Measurements from ENCODE around the gene ACTL6B.
"Not testable (repeated sequence)": the region's sequence is repeated elsewhere in the genome, so short reads cannot be mapped to it uniquely, and the experiment has no call there.

ACTL6B gene

DNA sequence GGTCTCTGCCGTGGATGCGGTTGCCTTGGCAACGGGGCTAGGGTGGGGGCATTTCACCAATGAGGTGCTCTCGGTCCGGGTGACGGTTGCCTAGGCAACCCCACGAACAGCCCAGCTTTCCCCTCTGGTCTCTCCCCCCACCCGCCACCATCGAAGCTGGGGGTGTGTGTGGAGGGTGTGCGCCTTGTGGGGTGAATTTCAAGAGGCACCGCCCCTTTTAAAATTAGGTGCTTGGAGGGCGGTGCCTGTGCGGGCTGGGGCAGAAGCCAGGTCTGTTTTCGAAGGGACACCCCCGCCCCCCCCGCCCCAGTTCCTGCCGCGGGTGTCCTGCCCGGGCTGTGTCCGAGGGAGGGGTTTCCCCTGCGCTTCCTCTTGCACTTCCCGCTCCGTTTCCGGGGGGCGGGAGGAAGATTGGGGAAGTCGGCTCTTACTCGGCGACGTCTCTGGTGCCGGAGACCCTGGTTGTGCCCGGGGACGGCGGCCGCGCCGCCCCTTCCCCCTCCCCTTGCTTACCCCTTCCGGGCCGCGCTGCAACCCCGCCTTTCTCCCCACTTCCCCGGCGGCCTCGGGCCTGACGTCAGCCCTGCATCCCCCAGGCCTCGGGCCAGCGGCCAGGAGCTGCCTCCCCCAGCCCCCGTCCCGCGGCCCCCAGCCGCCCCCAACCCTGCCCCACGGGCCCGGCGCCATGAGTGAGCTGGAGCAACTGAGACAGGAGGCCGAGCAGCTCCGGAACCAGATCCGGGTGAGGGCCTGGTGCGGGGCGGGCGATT, 19.5 kb upstream of the ACTL6B start:
- Histone ChIP-seq H3K27ac (ENCODE audit: low read length) (peak overlapping the region; percentile 8), H3K4me3 (ENCODE audit: low read depth in 1 of 2, low read length in 2 of 2) (peak overlapping the region; percentile 53 to 98), H3K4me1 (ENCODE audit: control insufficient read depth in 1 of 2, insufficient read depth in 2 of 2, low read length in 2 of 2) (peaks cover 0 to 17% of the 10 kb centered on the region in 2 donors)

DNA sequence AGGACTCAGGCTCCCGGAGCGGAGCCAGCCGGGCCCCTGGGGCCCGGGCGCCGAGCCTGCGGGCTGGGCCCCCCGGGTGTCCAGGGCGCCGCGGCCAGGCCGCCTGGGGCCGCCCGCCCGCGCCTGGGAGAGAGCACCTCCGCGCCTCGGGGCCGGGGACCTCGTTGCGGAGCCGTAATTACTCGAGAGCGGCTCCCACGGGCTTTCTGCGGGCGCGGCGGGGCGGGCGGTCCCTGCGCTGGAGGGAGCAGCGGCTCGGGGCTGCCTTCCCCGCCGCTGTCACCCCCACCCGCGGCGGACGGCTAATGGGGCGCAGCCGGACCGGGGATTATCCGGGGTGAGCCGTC, 18.8 kb upstream of the ACTL6B start:
- Histone ChIP-seq H3K36me3 (ENCODE audit: control insufficient read depth in 1 of 2, insufficient read depth in 2 of 2, low read length in 2 of 2) (peaks cover 22 to 33% of the 10 kb centered on the region in 2 donors), H3K27me3 (ENCODE audit: low read depth, low read length) (no peaks in the 10 kb centered on the region), H3K9me3 (ENCODE audit: control insufficient read depth in 1 of 2, low read length in 2 of 2) (no peaks in the 10 kb centered on the region), H3K27ac (ENCODE audit: low read length) (no peak overlapping the region), H3K4me1 (ENCODE audit: control insufficient read depth in 1 of 2, insufficient read depth in 2 of 2, low read length in 2 of 2) (peaks cover 0 to 16% of the 10 kb centered on the region in 2 donors), H3K4me3 (ENCODE audit: low read depth in 1 of 2, low read length in 2 of 2) (peak overlapping the region; percentile 73 to 98)

More for the DNA sequence above, 19.5 kb upstream of the ACTL6B start:
- no peaks in the 10 kb centered on the region for H3K9me3 ChIP-seq (ENCODE audit: control insufficient read depth in 1 of 2, low read length in 2 of 2)
- no peaks in the 10 kb centered on the region for H3K27me3 ChIP-seq (ENCODE audit: low read depth, low read length)
- peaks cover 22 to 33% of the 10 kb centered on the region in 2 donors for H3K36me3 ChIP-seq (ENCODE audit: control insufficient read depth in 1 of 2, insufficient read depth in 2 of 2, low read length in 2 of 2)

DNA sequence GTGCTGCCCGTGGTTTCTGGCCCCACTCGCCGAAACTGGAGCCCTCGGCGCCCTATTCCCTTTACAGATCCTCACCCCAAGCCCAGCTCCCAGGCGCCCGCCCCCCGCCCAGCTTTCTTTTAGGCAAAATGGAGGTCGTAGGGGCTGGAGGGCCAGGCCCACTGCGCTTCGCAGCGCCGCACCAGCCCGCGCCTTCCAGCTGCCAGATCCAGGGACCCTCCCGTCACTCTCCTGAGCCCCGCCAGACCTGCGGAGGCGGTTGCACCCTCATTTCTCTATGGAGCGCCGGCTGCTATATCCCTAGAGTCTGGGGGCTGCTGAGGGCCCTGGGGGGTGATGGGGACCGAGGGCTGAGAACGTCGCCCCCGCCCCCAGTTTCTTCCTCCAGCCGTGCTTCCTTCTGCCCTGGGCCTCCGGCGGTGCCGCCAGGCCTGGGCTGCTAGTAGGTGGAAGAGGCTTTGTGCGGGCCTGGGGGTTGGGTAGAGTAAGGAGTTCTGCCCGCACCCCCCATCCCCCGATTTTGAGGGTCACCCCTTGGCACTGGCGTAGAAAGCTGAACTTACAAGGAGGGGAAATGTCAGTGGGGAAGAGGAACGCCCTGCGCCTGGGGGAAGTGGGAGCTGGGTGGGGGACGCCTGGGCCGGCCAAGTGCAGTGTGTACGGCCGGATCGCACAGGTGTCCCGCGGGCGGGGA, 18.3 kb upstream of the ACTL6B start:
- peaks cover 20 to 29% of the 10 kb centered on the region in 2 donors for H3K36me3 ChIP-seq (ENCODE audit: control insufficient read depth in 1 of 2, insufficient read depth in 2 of 2, low read length in 2 of 2)
- H3K9me3 ChIP-seq (ENCODE audit: control insufficient read depth in 1 of 2, low read length in 2 of 2), result no peaks in the 10 kb centered on the region
- H3K27ac ChIP-seq (ENCODE audit: low read length), result peak overlapping the region; percentile 85
- peaks cover 0 to 11% of the 10 kb centered on the region in 2 donors for H3K4me1 ChIP-seq (ENCODE audit: control insufficient read depth in 1 of 2, insufficient read depth in 2 of 2, low read length in 2 of 2)
- no peaks in the 10 kb centered on the region for H3K27me3 ChIP-seq (ENCODE audit: low read depth, low read length)
- peak overlapping the region; percentile 73 to 98 for H3K4me3 ChIP-seq (ENCODE audit: low read depth in 1 of 2, low read length in 2 of 2)

DNA sequence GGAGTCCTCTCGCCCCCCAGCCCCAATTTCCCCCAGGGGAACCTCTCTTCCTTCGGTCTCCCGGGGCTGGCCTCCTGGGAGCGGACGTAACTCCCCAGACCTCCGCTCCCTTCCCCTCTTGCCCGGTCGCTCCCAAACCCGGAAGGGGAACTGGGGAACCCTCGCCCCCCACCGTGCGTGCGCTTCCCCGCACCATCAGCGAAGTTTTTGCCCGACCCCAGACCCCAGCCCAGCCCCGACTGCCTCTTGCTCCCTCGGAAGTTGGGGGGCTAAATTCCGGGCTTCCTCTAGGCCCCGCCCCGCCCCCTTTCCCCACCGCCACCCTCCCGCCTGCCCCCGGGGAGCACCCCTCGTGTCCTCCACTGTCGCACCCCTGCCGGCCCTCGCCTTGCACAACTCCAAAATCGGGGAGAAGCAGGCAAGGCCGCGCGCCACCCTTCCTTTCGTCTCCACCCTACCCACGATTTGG, 17.7 kb upstream of the ACTL6B start:
- Histone ChIP-seq H3K4me1 (ENCODE audit: control insufficient read depth in 1 of 2, insufficient read depth in 2 of 2, low read length in 2 of 2) (peaks cover 0 to 8% of the 10 kb centered on the region in 2 donors), H3K9me3 (ENCODE audit: control insufficient read depth in 1 of 2, low read length in 2 of 2) (no peaks in the 10 kb centered on the region), H3K4me3 (ENCODE audit: low read depth in 1 of 2, low read length in 2 of 2) (peak overlapping the region; percentile 73 to 98), H3K27me3 (ENCODE audit: low read depth, low read length) (no peaks in the 10 kb centered on the region), H3K27ac (ENCODE audit: low read length) (peak overlapping the region; percentile 85), H3K36me3 (ENCODE audit: control insufficient read depth in 1 of 2, insufficient read depth in 2 of 2, low read length in 2 of 2) (peaks cover 16 to 23% of the 10 kb centered on the region in 2 donors)

DNA sequence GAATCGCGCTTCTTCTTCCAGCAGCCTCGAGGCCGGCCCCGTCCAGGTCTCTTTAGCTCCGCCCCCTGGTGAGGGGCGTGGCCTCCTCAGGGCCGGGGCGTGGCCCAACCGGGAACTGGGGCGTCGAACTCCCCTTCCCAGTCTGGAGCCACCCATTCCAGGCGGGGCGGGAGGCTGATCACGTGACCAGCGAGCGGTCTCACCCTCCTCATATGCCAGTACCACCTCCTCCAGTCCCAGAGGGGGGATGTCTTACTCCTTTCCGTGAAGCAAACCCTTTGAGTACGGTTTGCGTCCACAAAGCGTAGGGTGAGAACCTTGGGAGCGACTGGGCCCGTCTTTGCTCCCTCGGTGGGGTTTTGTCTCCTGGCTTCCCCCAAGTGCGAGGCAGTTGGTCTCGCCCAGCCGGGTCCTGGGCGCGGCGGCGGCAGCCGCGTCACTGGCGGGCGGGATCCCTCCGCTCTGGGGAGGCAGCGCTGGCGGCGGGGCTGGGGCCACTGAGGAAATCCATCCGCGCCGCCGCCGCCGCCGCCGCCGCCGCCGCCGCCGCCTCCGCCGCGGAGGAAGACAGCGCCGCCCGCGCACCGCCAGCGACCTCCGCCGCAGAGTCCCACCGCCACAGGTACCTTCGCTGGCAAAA, 17.2 kb upstream of the ACTL6B start, which contains the start of gene GNB2:
GNB2 (plus strand) TSS at position 439 of the 640 bp plus-strand sequence. CDS start 2,526 bp downstream, outside the sequence.
- peak within 1 kb of the TSS; percentile 73 to 98 for H3K4me3 ChIP-seq (ENCODE audit: low read depth in 1 of 2, low read length in 2 of 2)
- H3K36me3 ChIP-seq (ENCODE audit: control insufficient read depth in 1 of 2, insufficient read depth in 2 of 2, low read length in 2 of 2), result peaks cover 16 to 18% of the 10 kb centered on the region in 2 donors
- H3K27me3 ChIP-seq (ENCODE audit: low read depth, low read length), result no peaks in the 10 kb centered on the region
- peaks cover 0 to 8% of the 10 kb centered on the region in 2 donors for H3K4me1 ChIP-seq (ENCODE audit: control insufficient read depth in 1 of 2, insufficient read depth in 2 of 2, low read length in 2 of 2)
- peak within 1 kb of the TSS; percentile 93 for H3K27ac ChIP-seq (ENCODE audit: low read length)
- no peaks in the 10 kb centered on the region for H3K9me3 ChIP-seq (ENCODE audit: control insufficient read depth in 1 of 2, low read length in 2 of 2)

DNA sequence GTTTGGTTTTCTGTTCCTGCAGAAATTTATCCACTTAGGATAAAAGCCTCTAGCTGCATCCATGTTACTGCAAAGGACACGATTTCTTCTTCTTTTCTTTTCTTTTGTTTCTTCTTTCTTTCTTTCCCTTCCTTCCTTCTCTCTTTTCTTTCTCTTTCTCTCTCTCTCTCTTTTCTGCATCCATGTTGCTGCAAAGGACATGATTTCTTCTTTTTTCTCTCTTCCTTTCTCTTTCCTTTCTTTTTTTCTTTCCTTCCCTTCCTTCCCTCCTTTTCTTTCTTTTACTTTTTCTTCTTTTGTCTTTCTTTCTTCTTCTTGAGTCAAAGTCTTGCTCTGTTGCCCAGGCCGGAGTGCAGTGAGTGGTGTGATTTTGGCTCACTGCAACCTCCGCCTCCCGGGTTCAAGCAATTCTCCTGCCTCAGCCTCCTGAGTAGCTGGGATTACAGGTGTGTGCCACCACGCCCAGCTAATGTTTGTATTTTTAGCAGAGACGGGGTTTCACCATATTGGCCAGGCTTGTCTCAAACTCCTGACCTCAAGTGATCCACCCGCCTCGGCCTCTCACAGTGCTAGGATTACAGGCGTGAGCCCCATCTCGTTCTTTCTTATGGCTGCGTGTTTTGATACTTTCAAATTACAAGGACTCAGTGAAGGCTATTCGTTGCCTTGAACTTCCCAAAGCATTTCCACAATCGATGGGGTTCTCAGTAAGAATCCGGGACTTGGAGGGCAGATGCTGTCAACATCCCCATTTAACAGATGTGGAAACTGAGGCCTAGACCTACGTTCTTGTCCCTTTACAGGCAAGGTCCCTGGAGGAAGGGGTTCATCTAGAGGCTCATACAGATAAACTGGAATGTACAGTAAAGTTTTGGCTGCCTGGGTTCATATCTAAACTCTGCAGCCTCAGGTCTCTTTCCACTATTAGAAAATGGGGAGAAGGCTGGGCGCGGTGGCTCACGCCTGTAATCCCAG, 15.4 kb upstream of the ACTL6B start:
- H3K9me3 ChIP-seq (ENCODE audit: control insufficient read depth in 1 of 2, low read length in 2 of 2), result no peaks in the 10 kb centered on the region

DNA sequence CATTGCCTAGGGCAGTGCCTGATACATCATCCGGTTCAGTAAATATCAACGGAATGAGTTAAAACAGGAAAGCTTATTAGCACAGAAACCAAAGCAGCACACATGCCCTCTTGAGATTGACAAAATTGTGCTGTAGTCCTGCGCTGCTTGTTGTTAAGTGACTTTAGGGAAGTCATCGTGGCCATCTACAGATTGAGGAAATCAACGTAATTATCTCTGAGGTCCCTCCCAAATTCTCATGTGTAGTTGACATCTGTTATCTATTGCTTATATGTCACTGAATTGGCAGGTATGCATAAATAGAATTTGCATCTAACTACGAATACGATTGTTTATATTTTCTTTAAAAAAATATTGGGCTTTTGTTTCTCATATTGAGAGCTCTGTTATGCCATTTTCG, 13.8 kb upstream of the ACTL6B start:
- H3K4me3 ChIP-seq (ENCODE audit: low read depth in 1 of 2, low read length in 2 of 2), result no peak overlapping the region
- no peaks in the 10 kb centered on the region for H3K4me1 ChIP-seq (ENCODE audit: control insufficient read depth in 1 of 2, insufficient read depth in 2 of 2, low read length in 2 of 2)
- H3K36me3 ChIP-seq (ENCODE audit: control insufficient read depth in 1 of 2, insufficient read depth in 2 of 2, low read length in 2 of 2), result no peaks in the 10 kb centered on the region

More for the DNA sequence above, 15.4 kb upstream of the ACTL6B start:
- Histone ChIP-seq H3K27me3 (ENCODE audit: low read depth, low read length) (no peaks in the 10 kb centered on the region), H3K36me3 (ENCODE audit: control insufficient read depth in 1 of 2, insufficient read depth in 2 of 2, low read length in 2 of 2) (peaks cover 0 to 3% of the 10 kb centered on the region in 2 donors), H3K4me1 (ENCODE audit: control insufficient read depth in 1 of 2, insufficient read depth in 2 of 2, low read length in 2 of 2) (peaks cover 0 to 6% of the 10 kb centered on the region in 2 donors), H3K27ac (ENCODE audit: low read length) (no peak overlapping the region), H3K4me3 (ENCODE audit: low read depth in 1 of 2, low read length in 2 of 2) (no peak overlapping the region)

DNA sequence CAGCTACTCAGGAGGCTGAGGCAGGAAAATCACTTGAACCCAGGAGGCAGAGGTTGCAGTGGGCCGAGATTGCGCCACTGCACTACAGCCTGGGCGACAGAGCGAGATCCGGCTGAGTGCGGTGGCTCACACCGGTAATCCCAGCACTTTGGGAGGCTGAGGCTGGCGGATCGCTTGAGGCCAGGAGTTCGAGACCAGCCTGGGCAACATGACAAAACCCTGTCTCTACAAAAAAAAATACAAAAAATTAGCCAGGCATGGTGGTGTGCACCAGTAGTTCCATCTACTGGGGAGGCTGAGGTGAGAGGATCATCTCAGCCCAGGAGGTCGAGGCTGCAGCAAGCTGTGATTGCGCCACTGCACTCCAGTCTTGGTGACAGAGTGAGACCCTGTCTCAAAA, 12.9 kb upstream of the ACTL6B start:
- not testable (repeated sequence) for H3K4me1 ChIP-seq (ENCODE audit: control insufficient read depth in 1 of 2, insufficient read depth in 2 of 2, low read length in 2 of 2); H3K9me3 ChIP-seq (ENCODE audit: control insufficient read depth in 1 of 2, low read length in 2 of 2); H3K4me3 ChIP-seq (ENCODE audit: low read depth in 1 of 2, low read length in 2 of 2); H3K36me3 ChIP-seq (ENCODE audit: control insufficient read depth in 1 of 2, insufficient read depth in 2 of 2, low read length in 2 of 2); H3K27me3 ChIP-seq (ENCODE audit: low read depth, low read length); H3K27ac ChIP-seq (ENCODE audit: low read length)

More for the DNA sequence above, 13.8 kb upstream of the ACTL6B start:
- Histone ChIP-seq H3K27ac (ENCODE audit: low read length) (no peak overlapping the region), H3K27me3 (ENCODE audit: low read depth, low read length) (no peaks in the 10 kb centered on the region), H3K9me3 (ENCODE audit: control insufficient read depth in 1 of 2, low read length in 2 of 2) (no peaks in the 10 kb centered on the region)

DNA sequence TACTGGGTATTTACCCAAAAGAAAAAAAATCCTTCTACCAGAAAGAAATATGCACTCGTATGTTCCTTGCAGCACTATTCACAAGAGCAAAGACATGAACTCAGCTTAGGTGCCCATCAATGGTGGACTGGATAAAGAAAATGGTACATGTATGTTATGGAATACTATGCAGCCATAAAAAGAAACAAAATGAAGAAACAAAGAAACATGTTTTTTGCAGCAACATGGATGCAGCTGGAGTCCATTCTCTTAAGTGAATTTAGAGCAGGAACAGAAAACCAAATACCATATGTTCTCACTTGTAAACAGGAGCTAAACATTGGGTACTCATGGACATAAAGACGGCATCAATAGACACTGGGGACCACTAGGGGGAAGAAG, 11.8 kb upstream of the ACTL6B start:
- no peaks in the 10 kb centered on the region for H3K27me3 ChIP-seq (ENCODE audit: low read depth, low read length)

DNA sequence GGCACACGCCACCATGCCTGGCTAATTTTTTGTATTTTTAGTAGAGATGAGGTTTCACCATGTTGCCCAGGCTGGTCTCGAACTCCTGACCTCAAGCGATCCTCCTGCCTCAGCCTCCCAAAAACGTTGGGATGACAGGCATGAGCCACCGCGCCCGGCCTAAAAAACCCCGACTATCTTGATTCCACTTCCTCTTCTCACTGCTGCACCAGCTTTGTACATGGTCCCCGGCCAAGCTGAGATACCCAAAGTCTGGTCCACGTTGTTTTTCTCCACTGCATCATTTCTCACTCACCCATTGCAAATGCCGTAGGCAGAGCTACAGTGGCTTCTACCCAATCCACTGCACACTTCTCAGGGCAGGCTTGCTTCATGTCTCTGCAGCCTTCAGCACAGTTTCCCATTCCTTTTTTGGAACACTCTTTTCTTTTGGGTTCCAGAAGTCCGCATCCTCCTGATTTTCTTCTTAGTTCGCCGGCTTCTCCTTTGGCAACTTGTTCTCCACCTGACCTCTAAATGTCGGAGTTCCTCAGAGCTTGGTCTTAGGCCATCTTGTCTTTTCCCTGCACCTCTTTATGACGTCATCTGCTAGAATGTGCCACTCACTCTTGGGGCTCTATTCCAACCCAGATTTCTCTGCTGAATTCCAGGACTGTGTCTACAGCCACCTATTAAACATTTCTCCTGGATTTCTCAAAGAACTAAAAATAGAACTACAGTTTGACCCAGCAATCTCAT, 11.3 kb upstream of the ACTL6B start:
- H3K36me3 ChIP-seq (ENCODE audit: control insufficient read depth in 1 of 2, insufficient read depth in 2 of 2, low read length in 2 of 2), result no peaks in the 10 kb centered on the region
- H3K27ac ChIP-seq (ENCODE audit: low read length), result no peak overlapping the region
- no peaks in the 10 kb centered on the region for H3K27me3 ChIP-seq (ENCODE audit: low read depth, low read length)
- no peak overlapping the region for H3K4me3 ChIP-seq (ENCODE audit: low read depth in 1 of 2, low read length in 2 of 2)
- H3K4me1 ChIP-seq (ENCODE audit: control insufficient read depth in 1 of 2, insufficient read depth in 2 of 2, low read length in 2 of 2), result no peaks in the 10 kb centered on the region
- H3K9me3 ChIP-seq (ENCODE audit: control insufficient read depth in 1 of 2, low read length in 2 of 2), result no peaks in the 10 kb centered on the region

More for the DNA sequence above, 11.8 kb upstream of the ACTL6B start:
- no peaks in the 10 kb centered on the region for H3K4me1 ChIP-seq (ENCODE audit: control insufficient read depth in 1 of 2, insufficient read depth in 2 of 2, low read length in 2 of 2)
- no peaks in the 10 kb centered on the region for H3K9me3 ChIP-seq (ENCODE audit: control insufficient read depth in 1 of 2, low read length in 2 of 2)
- H3K4me3 ChIP-seq (ENCODE audit: low read depth in 1 of 2, low read length in 2 of 2), result no peak overlapping the region
- no peak overlapping the region for H3K27ac ChIP-seq (ENCODE audit: low read length)
- H3K36me3 ChIP-seq (ENCODE audit: control insufficient read depth in 1 of 2, insufficient read depth in 2 of 2, low read length in 2 of 2), result no peaks in the 10 kb centered on the region
